Activated CD8-positive, alpha-beta memory T cell treated with anti-CD3 and anti-CD28 coated beads, Interleukin-2, amount 50 U/mL, for 4 hours (primary cell): Measurements from ENCODE around the gene GPD1.
"Not testable (repeated sequence)": the region's sequence is repeated elsewhere in the genome, so short reads cannot be mapped to it uniquely, and the experiment has no call there.

Experiments
- DNase-seq: peaks from one replicate; pipeline ENCODE4 v3.0.0-alpha.2; 2020

The GPD1 gene

GRCh38 chr12:50074936-50075807 is 28.6 kb upstream of the GPD1 start:
- peak; percentile 85 for DNase-seq

- no peak for DNase-seq
These were observed 28.0 kb upstream of the GPD1 start for GRCh38 chr12:50075808-50076170.

- DNase-seq, result no peak
These were observed 26.7 kb upstream of the GPD1 start for GRCh38 chr12:50077099-50077498.

- DNase-seq, result no peak
These were observed 25.5 kb upstream of the GPD1 start for GRCh38 chr12:50078281-50078680.

GRCh38 chr12:50079771-50080170 is 24.0 kb upstream of the GPD1 start:
- no peak for DNase-seq

- DNase-seq, result no peak
These were observed 22.6 kb upstream of the GPD1 start for GRCh38 chr12:50081096-50081808.

- DNase-seq, result no peak
These were observed 21.2 kb upstream of the GPD1 start for GRCh38 chr12:50082644-50083043.

- DNase-seq, result no peak
These were observed 20.5 kb upstream of the GPD1 start for GRCh38 chr12:50083301-50083700.

- DNase-seq, result not testable (repeated sequence)
These were observed 19.4 kb upstream of the GPD1 start for GRCh38 chr12:50084409-50084774.

- peak; percentile 86 for DNase-seq
These were observed 18.8 kb upstream of the GPD1 start, which contains the start of gene SMARCD1 for GRCh38 chr12:50084775-50085614. SMARCD1 (plus strand) TSS chr12:50085342; CDS start chr12:50085370, 28 bp downstream.

- no peak for DNase-seq
These were observed 18.2 kb upstream of the GPD1 start for GRCh38 chr12:50085615-50086072.

- DNase-seq, result no peak
These were observed 17.7 kb upstream of the GPD1 start for GRCh38 chr12:50086148-50086547.

- DNase-seq, result no peak
These were observed 16.7 kb upstream of the GPD1 start for GRCh38 chr12:50087151-50087550.

- no peak for DNase-seq
These were observed 15.8 kb upstream of the GPD1 start for GRCh38 chr12:50087995-50088394.

GRCh38 chr12:50088577-50089335 is 15.1 kb upstream of the GPD1 start:
- DNase-seq, result peak; percentile 52

- no peak for DNase-seq
These were observed 14.1 kb upstream of the GPD1 start for GRCh38 chr12:50089730-50090129.

- no peak for DNase-seq
These were observed 13.4 kb upstream of the GPD1 start for GRCh38 chr12:50090391-50090790.

GRCh38 chr12:50097952-50098351 is 5.9 kb upstream of the GPD1 start:
- DNase-seq, result no peak

- DNase-seq, result no peak
These were observed 4.4 kb upstream of the GPD1 start for GRCh38 chr12:50099302-50100008.

GRCh38 chr12:50100561-50100960 is 3.2 kb upstream of the GPD1 start:
- DNase-seq, result no peak

GRCh38 chr12:50101663-50102062 is 2.1 kb upstream of the GPD1 start:
- DNase-seq, result no peak

- no peak for DNase-seq
These were observed 1.7 kb upstream of the GPD1 start for GRCh38 chr12:50102131-50102531.
